Liver (tissue), 9 donors: ENCODE results near the gene MPND. TPM values are rescaled to one million over a fixed set of nuclear protein-coding genes. Genes with fewer than 3 reads are reported as not detected.

Source experiments
- DNase-seq: peaks from one replicate; pipeline ENCODE4 v3.0.0-alpha.2; 2017; ENCODE audit warnings: low spot score
- H3K27ac ChIP-seq, 2 donors: one replicate each; pipeline ENCODE4 v1.7.0; 2013; ENCODE audit warnings: inconsistent platforms in 2 of 2, low read length in 2 of 2, control low read depth in 1 of 2, low read depth in 1 of 2, mild to moderate bottlenecking in 1 of 2
- H3K27me3 ChIP-seq, 4 donors: one replicate each; pipeline versions ENCODE4 v1.6.1 to v1.7.0; 2013; ENCODE audit warnings: low read length in 3 of 4, inconsistent platforms in 1 of 4, mild to moderate bottlenecking in 1 of 4, moderate library complexity in 1 of 4; ENCODE audit not compliant: control insufficient read depth in 4 of 4, insufficient read depth in 4 of 4
- H3K36me3 ChIP-seq, 4 donors: one replicate each; pipeline versions ENCODE4 v1.6.1 to v1.7.0; 2013; ENCODE audit warnings: low read length in 3 of 4, mild to moderate bottlenecking in 3 of 4, low read depth in 1 of 4, moderate library complexity in 1 of 4; ENCODE audit not compliant: control insufficient read depth in 4 of 4, insufficient read depth in 3 of 4
- H3K4me1 ChIP-seq, 4 donors: one replicate each; pipeline versions ENCODE4 v1.6.1 to v1.7.0; 2013; ENCODE audit warnings: low read length in 3 of 4, mild to moderate bottlenecking in 3 of 4, moderate library complexity in 1 of 4; ENCODE audit not compliant: control insufficient read depth in 4 of 4, insufficient read depth in 4 of 4
- H3K4me3 ChIP-seq, 3 donors: one replicate each; pipeline versions ENCODE4 v1.6.1 to v1.7.0; 2013; ENCODE audit warnings: low read length in 3 of 3, control low read depth in 1 of 3, low read depth in 1 of 3, mild to moderate bottlenecking in 1 of 3
- H3K9ac ChIP-seq, 2 donors: one replicate each; pipeline ENCODE4 v1.7.0; 2013; ENCODE audit warnings: low read length in 2 of 2, mild to moderate bottlenecking in 2 of 2, moderate library complexity in 2 of 2, control low read depth in 1 of 2, low read depth in 1 of 2
- H3K9me3 ChIP-seq, 4 donors: one replicate each; pipeline versions ENCODE4 v1.6.1 to v1.7.0; 2013; ENCODE audit warnings: low read length in 3 of 4; ENCODE audit not compliant: control insufficient read depth in 4 of 4
- FOXA1 ChIP-seq: IDR thresholded peaks from 2 replicates; pipeline ENCODE4 v1.6.1; 2016; ENCODE audit warnings: antibody characterized with exemption
- GABPA ChIP-seq, 2 donors: IDR thresholded peaks in 1 of 2; conservative IDR thresholded peaks in 1 of 2; 2 replicates each; pipeline ENCODE4 v1.6.1; 2016; ENCODE audit warnings: antibody characterized with exemption in 2 of 2, mild to moderate bottlenecking in 1 of 2, moderate library complexity in 1 of 2
- HNF4A ChIP-seq, 2 donors: conservative IDR thresholded peaks; 2 replicates each; pipeline ENCODE4 v1.6.1; 2016; ENCODE audit warnings: antibody characterized with exemption in 2 of 2, mild to moderate bottlenecking in 2 of 2
- HNF4G ChIP-seq: IDR thresholded peaks from 2 replicates; pipeline ENCODE4 v1.6.1; 2016; ENCODE audit warnings: antibody characterized with exemption
- JUND ChIP-seq, 2 donors: IDR thresholded peaks; 2 replicates each; pipeline ENCODE4 v1.6.1; 2016; ENCODE audit warnings: antibody characterized with exemption in 2 of 2
- NR2F2 ChIP-seq: IDR thresholded peaks from 2 replicates; pipeline ENCODE4 v1.6.1; 2016; ENCODE audit warnings: antibody characterized with exemption
- RXRA ChIP-seq, 2 donors: IDR thresholded peaks; 2 replicates each; pipeline ENCODE4 v1.6.1; 2017 to 2018; ENCODE audit warnings: antibody characterized with exemption in 2 of 2, mild to moderate bottlenecking in 1 of 2
- SP1 ChIP-seq: IDR thresholded peaks from 2 replicates; pipeline ENCODE4 v1.6.1; 2018; ENCODE audit warnings: antibody characterized with exemption, mild to moderate bottlenecking
- TAF1 ChIP-seq: conservative IDR thresholded peaks from 2 replicates; pipeline ENCODE4 v1.6.1; 2016; ENCODE audit warnings: antibody characterized with exemption, mild to moderate bottlenecking
- YY1 ChIP-seq: IDR thresholded peaks from 2 replicates; pipeline ENCODE4 v1.6.1; 2016; ENCODE audit warnings: antibody characterized with exemption, mild to moderate bottlenecking
- WGBS: extraction: QIAGEN DNeasy Blood & Tissue Kit; methylation state at CpG from one replicate; pipeline ENCODE4 v1.1.7; 2013; 5-methylcytosine and 5-hydroxymethylcytosine counted together
- polyA plus RNA-seq, 2 donors: library from polyadenylated mRNA; stranded (reverse) in 1 of 2; unstranded in 1 of 2; fragments of 200-250 nt in 1 of 2; fragments of >200 nt in 1 of 2; fragmentation: Nextera tagmentation in 1 of 2; extraction: Ambion mirVana in 1 of 2; gene quantifications; one replicate each; pipeline versions ENCODE4 v1.2.1 to v1.2.3, GENCODE V29; 2013 to 2015
- total RNA-seq, 2 donors: library from RNA; depleted of rRNA; stranded (reverse); fragments of >200 nt; gene quantifications; one replicate each; pipeline ENCODE4 v1.2.3, GENCODE V29; 2014
- TF ChIP-seq, protein P1 (sequence below): IDR thresholded peaks from 2 replicates; pipeline ENCODE4 v1.6.1; 2016; ENCODE audit warnings: antibody characterized with exemption, mild to moderate bottlenecking
- TF ChIP-seq, protein P2 (sequence below): IDR thresholded peaks from 2 replicates; pipeline ENCODE4 v1.6.1; 2016; ENCODE audit warnings: antibody characterized with exemption
- TF ChIP-seq, protein P3 (sequence below): IDR thresholded peaks from 2 replicates; pipeline ENCODE4 v1.6.1; 2016; ENCODE audit warnings: antibody characterized with exemption
- donor health status: healthy.
- donor health status: healthy.
- donor health status: healthy.
- donor health status: healthy.
- donor health status: healthy.

The MPND gene
- total and polyA plus RNA-seq, 4 donors: 4.7 to 9.9 (median 9.2) TPM

DNA sequence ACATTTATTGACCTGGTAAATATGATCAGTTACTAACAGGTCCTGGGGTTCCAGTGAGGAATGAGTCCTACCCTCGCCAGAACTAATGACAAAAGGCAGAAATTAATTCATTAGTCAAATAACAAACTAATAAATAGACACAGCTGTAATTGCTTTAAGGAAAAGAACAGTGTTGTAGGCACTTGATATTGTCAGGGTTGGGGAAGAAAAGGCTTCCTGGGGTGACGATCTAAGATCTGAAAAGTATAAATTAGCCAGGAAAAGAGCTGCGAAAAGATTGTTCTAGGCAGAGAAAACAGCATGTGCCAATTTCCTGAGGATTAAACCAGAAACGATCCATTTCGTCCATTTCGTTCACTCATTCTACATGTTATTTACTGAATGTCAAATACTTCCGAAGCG, 58.4 kb downstream of the MPND start:
- TF ChIP-seq NR2F2 (no peak), SP1 (no peak)
- Histone ChIP-seq H3K27me3 (no peaks in the 10 kb centered on the region), H3K27ac (peak overlapping the region; percentile 94 to 97), H3K9ac (peak overlapping the region; percentile 48 to 99), H3K4me1 (peaks cover 3 to 46% (median 35%) of the 10 kb centered on the region in 4 donors), H3K4me3 (peak overlapping the region; percentile 19 to 61 (median 31)), H3K36me3 (no peaks in the 10 kb centered on the region), H3K9me3 (no peaks in the 10 kb centered on the region)
- WGBS: 1% methylated on average over 8 of the region's 8 CpGs
- no peak for DNase-seq

DNA sequence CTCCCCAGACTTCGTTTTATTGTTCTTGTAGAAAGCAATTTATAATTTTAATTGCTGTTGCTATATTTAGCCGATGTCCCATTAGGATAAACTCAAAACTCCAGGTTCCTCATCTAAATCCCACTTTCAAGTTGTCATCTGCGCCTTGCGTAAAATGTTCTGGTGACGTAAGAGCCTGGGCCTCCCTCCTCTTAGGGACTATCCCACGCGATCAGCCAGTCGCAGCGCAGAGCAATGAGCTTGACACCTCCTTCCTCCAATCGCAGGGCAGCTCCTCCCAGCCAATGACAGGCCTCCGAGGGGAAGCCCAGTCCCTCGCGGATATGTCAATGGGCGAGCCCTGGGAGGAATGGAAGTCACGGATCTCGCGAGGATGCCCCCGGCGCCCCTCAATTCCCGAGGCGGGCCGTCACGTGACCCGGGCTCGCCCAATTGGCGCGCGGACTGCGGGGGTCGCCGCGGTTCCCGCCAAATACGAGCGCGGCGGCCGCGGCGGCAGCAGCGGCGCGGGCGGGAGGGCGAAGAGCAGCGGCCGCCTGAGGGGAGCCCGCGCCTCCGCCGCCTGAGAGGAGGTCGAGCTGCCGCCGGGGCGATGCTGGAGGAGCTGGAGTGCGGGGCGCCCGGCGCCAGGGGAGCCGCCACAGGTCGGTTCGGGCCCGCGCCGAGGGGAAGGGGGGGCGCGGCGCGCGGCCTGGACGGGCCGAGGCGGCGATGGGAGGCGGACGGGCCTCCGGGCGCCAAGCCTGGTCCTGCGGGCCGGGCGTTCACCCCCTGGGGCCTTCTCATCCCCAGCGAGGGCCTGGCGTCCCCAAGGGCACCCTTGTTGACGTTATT, 59.0 kb downstream of the MPND start, which contains the start of gene CHAF1A:
TSS of gene CHAF1A (plus strand) at position 470 of the 834 bp plus-strand sequence. CDS start at position 593, 123 bp downstream.
- no peak for TF ChIP-seq TAF1
- TF ChIP-seq RXRA (IDR thresholded peaks at IDR 0.05): peak in 1 of 2 donors; percentile 4
- peak; percentile 73 for TF ChIP-seq YY1
- TF ChIP-seq NR2F2: peak; percentile 72
- TF ChIP-seq HNF4G: no peak
- TF ChIP-seq JUND (IDR thresholded peaks at IDR 0.05): peak in 1 of 2 donors; percentile 58
- TF ChIP-seq, protein P1, sequence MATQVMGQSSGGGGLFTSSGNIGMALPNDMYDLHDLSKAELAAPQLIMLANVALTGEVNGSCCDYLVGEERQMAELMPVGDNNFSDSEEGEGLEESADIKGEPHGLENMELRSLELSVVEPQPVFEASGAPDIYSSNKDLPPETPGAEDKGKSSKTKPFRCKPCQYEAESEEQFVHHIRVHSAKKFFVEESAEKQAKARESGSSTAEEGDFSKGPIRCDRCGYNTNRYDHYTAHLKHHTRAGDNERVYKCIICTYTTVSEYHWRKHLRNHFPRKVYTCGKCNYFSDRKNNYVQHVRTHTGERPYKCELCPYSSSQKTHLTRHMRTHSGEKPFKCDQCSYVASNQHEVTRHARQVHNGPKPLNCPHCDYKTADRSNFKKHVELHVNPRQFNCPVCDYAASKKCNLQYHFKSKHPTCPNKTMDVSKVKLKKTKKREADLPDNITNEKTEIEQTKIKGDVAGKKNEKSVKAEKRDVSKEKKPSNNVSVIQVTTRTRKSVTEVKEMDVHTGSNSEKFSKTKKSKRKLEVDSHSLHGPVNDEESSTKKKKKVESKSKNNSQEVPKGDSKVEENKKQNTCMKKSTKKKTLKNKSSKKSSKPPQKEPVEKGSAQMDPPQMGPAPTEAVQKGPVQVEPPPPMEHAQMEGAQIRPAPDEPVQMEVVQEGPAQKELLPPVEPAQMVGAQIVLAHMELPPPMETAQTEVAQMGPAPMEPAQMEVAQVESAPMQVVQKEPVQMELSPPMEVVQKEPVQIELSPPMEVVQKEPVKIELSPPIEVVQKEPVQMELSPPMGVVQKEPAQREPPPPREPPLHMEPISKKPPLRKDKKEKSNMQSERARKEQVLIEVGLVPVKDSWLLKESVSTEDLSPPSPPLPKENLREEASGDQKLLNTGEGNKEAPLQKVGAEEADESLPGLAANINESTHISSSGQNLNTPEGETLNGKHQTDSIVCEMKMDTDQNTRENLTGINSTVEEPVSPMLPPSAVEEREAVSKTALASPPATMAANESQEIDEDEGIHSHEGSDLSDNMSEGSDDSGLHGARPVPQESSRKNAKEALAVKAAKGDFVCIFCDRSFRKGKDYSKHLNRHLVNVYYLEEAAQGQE: peak; percentile 15
- no peak for TF ChIP-seq FOXA1
- TF ChIP-seq, protein P2, sequence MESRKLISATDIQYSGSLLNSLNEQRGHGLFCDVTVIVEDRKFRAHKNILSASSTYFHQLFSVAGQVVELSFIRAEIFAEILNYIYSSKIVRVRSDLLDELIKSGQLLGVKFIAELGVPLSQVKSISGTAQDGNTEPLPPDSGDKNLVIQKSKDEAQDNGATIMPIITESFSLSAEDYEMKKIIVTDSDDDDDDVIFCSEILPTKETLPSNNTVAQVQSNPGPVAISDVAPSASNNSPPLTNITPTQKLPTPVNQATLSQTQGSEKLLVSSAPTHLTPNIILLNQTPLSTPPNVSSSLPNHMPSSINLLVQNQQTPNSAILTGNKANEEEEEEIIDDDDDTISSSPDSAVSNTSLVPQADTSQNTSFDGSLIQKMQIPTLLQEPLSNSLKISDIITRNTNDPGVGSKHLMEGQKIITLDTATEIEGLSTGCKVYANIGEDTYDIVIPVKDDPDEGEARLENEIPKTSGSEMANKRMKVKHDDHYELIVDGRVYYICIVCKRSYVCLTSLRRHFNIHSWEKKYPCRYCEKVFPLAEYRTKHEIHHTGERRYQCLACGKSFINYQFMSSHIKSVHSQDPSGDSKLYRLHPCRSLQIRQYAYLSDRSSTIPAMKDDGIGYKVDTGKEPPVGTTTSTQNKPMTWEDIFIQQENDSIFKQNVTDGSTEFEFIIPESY: peak; percentile 99
- TF ChIP-seq, protein P3, sequence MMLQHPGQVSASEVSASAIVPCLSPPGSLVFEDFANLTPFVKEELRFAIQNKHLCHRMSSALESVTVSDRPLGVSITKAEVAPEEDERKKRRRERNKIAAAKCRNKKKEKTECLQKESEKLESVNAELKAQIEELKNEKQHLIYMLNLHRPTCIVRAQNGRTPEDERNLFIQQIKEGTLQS: peak; percentile 43
- no peak for TF ChIP-seq HNF4A (conservative IDR thresholded peaks at IDR 0.05)
- peak; percentile 93 for TF ChIP-seq SP1
- TF ChIP-seq GABPA (IDR thresholded peaks at IDR 0.05 in 1 of 2, conservative IDR thresholded peaks at IDR 0.05 in 1 of 2): peak in 1 of 2 donors; percentile 53
- Histone ChIP-seq H3K9ac (peak within 1 kb of the TSS; percentile 48 to 99), H3K4me3 (peak within 1 kb of the TSS; percentile 68 to 76 (median 76)), H3K36me3 (no peaks in the 10 kb centered on the region), H3K4me1 (peaks cover 2 to 39% (median 30%) of the 10 kb centered on the region in 4 donors), H3K9me3 (no peaks in the 10 kb centered on the region), H3K27me3 (no peaks in the 10 kb centered on the region), H3K27ac (peak within 1 kb of the TSS; percentile 94 to 97)
- peak; percentile 98 for DNase-seq
- under 1% methylated on average over 84 of the region's 84 CpGs for WGBS
